Measurements from ENCODE around the gene AASDH. TPM values are rescaled to one million over a fixed set of nuclear protein-coding genes. Genes with fewer than 3 reads are reported as not detected.

The AASDH gene
- total and polyA plus RNA-seq, 2 donors (not counting 1 experiment from before 2014, with no cell fraction given) = 6.9 to 15.2 TPM

DNA sequence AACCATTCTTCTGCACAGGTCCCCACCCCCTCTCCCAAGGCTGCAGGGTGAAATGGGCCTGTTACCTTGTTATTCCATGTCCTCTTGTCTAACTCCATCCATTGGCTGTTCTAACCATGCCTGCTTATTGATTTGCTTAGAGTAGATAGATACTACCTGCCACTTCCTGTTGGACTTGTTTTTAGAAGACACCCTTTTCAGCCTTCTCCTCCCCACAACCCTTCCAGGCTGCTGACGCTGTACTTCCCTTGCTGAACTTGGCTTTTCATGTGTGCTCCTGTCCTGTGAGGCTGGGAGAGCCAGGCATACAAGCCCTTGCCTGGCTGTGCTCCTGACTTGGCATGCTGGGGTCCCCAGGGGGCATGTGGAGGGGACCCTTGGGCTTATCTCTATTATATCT, 81.9 kb downstream of the AASDH start:
- CTCF ChIA-PET = no interaction called here

DNA sequence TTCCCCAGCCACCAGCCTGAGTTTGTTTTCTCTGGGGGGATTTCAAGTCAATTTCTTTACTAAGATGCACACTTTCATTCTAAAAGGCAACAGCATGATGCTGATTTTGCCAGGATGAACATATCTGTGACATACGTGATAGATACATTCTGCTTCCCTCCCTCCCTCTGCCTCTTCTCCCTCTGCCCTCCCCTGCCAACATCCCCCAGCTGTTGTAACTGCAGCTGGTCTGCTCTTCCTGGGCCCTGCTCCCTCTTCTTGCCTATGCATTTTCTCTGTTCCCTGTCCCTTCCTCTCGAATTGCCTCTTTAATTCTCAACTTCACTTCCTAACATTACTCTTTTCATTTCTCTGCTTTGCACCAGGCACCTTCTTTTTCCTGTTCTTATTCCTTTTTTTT, 83.4 kb downstream of the AASDH start:
- ATAC-seq (ENCODE audit: low read depth) (no peak), DNase-seq (no peak)
- Histone ChIP-seq H3K27me3 (replicated peaks in 1 of 4; ENCODE audit: control extremely low read depth in 1 of 4, control insufficient read depth in 3 of 4, insufficient read depth in 4 of 4, low read length in 3 of 4) (no peaks in the 10 kb centered on the region), H3K9ac (ENCODE audit: low read length) (no peak overlapping the region), H3K79me2 (ENCODE audit: control insufficient read depth, insufficient read depth, low read length) (no peaks in the 10 kb centered on the region), H3K9me3 (ENCODE audit: control extremely low read depth in 1 of 3, control insufficient read depth in 2 of 3, insufficient read depth in 1 of 3, low read length in 2 of 3) (no peaks in the 10 kb centered on the region), H3K36me3 (replicated peaks in 1 of 2; ENCODE audit: control extremely low read depth in 1 of 2, control insufficient read depth in 1 of 2, extremely low read depth in 1 of 2, insufficient read depth in 2 of 2, low read length in 1 of 2) (no peaks in the 10 kb centered on the region), H3K4me3 (ENCODE audit: control extremely low read depth in 1 of 5, extremely low read depth in 1 of 5, insufficient read depth in 1 of 5, low read depth in 2 of 5, low read length in 4 of 5) (no peak overlapping the region), H3K4me2 (replicated peaks; ENCODE audit: low read depth, low read length, poor library complexity, severe bottlenecking) (no peak overlapping the region), H3K27ac (ENCODE audit: low read length in 2 of 2) (no peak overlapping the region), H4K20me1 (ENCODE audit: control insufficient read depth, insufficient read depth, low read length, poor library complexity, severe bottlenecking) (no peaks in the 10 kb centered on the region), H2AFZ (ENCODE audit: insufficient read depth, low read depth, low read length, poor library complexity, severe bottlenecking) (no peak overlapping the region), H3K4me1 (ENCODE audit: control insufficient read depth in 2 of 2, insufficient read depth in 2 of 2, low read length in 2 of 2) (peaks cover 0 to 5% of the 10 kb centered on the region in 2 donors)
- WGBS (ENCODE audit: insufficient coverage) = 90% methylated on average over 1 of the region's 2 CpGs
- H3K4me3 Mint-ChIP-seq = no peak overlapping the region
- POLR2A ChIA-PET = no interaction called here
- CTCF ChIA-PET = no interaction called here
- H3K9me3 Mint-ChIP-seq (ENCODE audit: insufficient read depth) = no peaks in the 10 kb centered on the region
- peaks cover 7% of the 10 kb centered on the region for H3K4me1 Mint-ChIP-seq
- H3K27ac Mint-ChIP-seq = no peak overlapping the region
- intact Hi-C loops (cut with micrococcal nuclease) = loop anchor here (5.0 kb wide), 1 partner anchor 412 kb away; no protein-coding TSS in a partner anchor
- H3K27me3 Mint-ChIP-seq = no peaks in the 10 kb centered on the region
- TF ChIP-seq, protein P1, sequence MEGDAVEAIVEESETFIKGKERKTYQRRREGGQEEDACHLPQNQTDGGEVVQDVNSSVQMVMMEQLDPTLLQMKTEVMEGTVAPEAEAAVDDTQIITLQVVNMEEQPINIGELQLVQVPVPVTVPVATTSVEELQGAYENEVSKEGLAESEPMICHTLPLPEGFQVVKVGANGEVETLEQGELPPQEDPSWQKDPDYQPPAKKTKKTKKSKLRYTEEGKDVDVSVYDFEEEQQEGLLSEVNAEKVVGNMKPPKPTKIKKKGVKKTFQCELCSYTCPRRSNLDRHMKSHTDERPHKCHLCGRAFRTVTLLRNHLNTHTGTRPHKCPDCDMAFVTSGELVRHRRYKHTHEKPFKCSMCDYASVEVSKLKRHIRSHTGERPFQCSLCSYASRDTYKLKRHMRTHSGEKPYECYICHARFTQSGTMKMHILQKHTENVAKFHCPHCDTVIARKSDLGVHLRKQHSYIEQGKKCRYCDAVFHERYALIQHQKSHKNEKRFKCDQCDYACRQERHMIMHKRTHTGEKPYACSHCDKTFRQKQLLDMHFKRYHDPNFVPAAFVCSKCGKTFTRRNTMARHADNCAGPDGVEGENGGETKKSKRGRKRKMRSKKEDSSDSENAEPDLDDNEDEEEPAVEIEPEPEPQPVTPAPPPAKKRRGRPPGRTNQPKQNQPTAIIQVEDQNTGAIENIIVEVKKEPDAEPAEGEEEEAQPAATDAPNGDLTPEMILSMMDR (IDR thresholded peaks at IDR 0.05) = no peak
- TF ChIP-seq EZH2 (IDR thresholded peaks at IDR 0.05; ENCODE audit: borderline replicate concordance, insufficient read depth, low read depth, low read length, poor library complexity, severe bottlenecking) = no peak

More for the DNA sequence above, 81.9 kb downstream of the AASDH start:
- H3K4me1 Mint-ChIP-seq = peaks cover 7% of the 10 kb centered on the region
- no peaks in the 10 kb centered on the region for H3K9me3 Mint-ChIP-seq (ENCODE audit: insufficient read depth)
- ATAC-seq (ENCODE audit: low read depth) (no peak), DNase-seq (no peak)
- no peaks in the 10 kb centered on the region for H4K20me1 ChIP-seq (ENCODE audit: control insufficient read depth, insufficient read depth, low read length, poor library complexity, severe bottlenecking)
- POLR2A ChIA-PET = no interaction called here
- H3K4me1 ChIP-seq (ENCODE audit: control insufficient read depth in 2 of 2, insufficient read depth in 2 of 2, low read length in 2 of 2) = peaks cover 0 to 5% of the 10 kb centered on the region in 2 donors
- H3K4me2 ChIP-seq (replicated peaks; ENCODE audit: low read depth, low read length, poor library complexity, severe bottlenecking) = no peak overlapping the region
- H3K4me3 Mint-ChIP-seq = no peak overlapping the region
- no peak overlapping the region for H3K4me3 ChIP-seq (ENCODE audit: control extremely low read depth in 1 of 5, extremely low read depth in 1 of 5, insufficient read depth in 1 of 5, low read depth in 2 of 5, low read length in 4 of 5)
- no peak overlapping the region for H3K9ac ChIP-seq (ENCODE audit: low read length)
- H3K9me3 ChIP-seq (ENCODE audit: control extremely low read depth in 1 of 3, control insufficient read depth in 2 of 3, insufficient read depth in 1 of 3, low read length in 2 of 3) = no peaks in the 10 kb centered on the region
- H3K27ac Mint-ChIP-seq = no peak overlapping the region
- 63% methylated on average over 1 of the region's 1 CpG for WGBS (ENCODE audit: insufficient coverage)
- H3K27ac ChIP-seq (ENCODE audit: low read length in 2 of 2) = no peak overlapping the region
- H2AFZ ChIP-seq (ENCODE audit: insufficient read depth, low read depth, low read length, poor library complexity, severe bottlenecking) = no peak overlapping the region
- H3K36me3 ChIP-seq (replicated peaks in 1 of 2; ENCODE audit: control extremely low read depth in 1 of 2, control insufficient read depth in 1 of 2, extremely low read depth in 1 of 2, insufficient read depth in 2 of 2, low read length in 1 of 2) = no peaks in the 10 kb centered on the region
- TF ChIP-seq, protein P1 (IDR thresholded peaks at IDR 0.05) = no peak
- TF ChIP-seq EZH2 (IDR thresholded peaks at IDR 0.05; ENCODE audit: borderline replicate concordance, insufficient read depth, low read depth, low read length, poor library complexity, severe bottlenecking) = no peak
- no peaks in the 10 kb centered on the region for H3K27me3 ChIP-seq (replicated peaks in 1 of 4; ENCODE audit: control extremely low read depth in 1 of 4, control insufficient read depth in 3 of 4, insufficient read depth in 4 of 4, low read length in 3 of 4)
- no peaks in the 10 kb centered on the region for H3K27me3 Mint-ChIP-seq
- H3K79me2 ChIP-seq (ENCODE audit: control insufficient read depth, insufficient read depth, low read length) = no peaks in the 10 kb centered on the region
- intact Hi-C loops (cut with micrococcal nuclease) = no loop called here

All from B cell (primary cell).